CD14-positive monocyte (primary cell): ENCODE results near the gene TRHDE. TPM values are rescaled to one million over a fixed set of nuclear protein-coding genes. Genes with fewer than 3 reads are reported as not detected.

Source experiments
- DNase-seq, 3 donors: peaks; one replicate each; pipeline ENCODE4 v3.0.0-alpha.2; 2011 to 2022
- H2AFZ ChIP-seq: 2 replicates; pipeline ENCODE4 v1.6.0; 2012; ENCODE audit warnings: mild to moderate bottlenecking, low read depth, low read length, inconsistent platforms; ENCODE audit not compliant: insufficient read depth, poor library complexity, severe bottlenecking
- H3K27ac ChIP-seq, 2 donors: 1 replicate in 1 of 2; 2 replicates in 1 of 2; pipeline ENCODE4 v1.5.1; 2012 to 2013; ENCODE audit warnings: low read length in 2 of 2, control low read depth in 1 of 2, inconsistent platforms in 1 of 2, low read depth in 1 of 2, mild to moderate bottlenecking in 1 of 2
- H3K27me3 ChIP-seq, 2 donors: one replicate each; pipeline versions ENCODE4 v1.6.0 to v1.6.1; 2011 to 2013; ENCODE audit warnings: low read length in 2 of 2; ENCODE audit not compliant: control insufficient read depth in 2 of 2, insufficient read depth in 2 of 2
- H3K36me3 ChIP-seq, 2 donors: replicated peaks in 1 of 2; 1 replicate in 1 of 2; 2 replicates in 1 of 2; pipeline versions ENCODE4 v1.5.1 to v1.6.1; 2012 to 2013; ENCODE audit warnings: low read length in 2 of 2, control low read depth in 1 of 2, inconsistent platforms in 1 of 2, mild to moderate bottlenecking in 1 of 2; ENCODE audit not compliant: insufficient read depth in 2 of 2, control insufficient read depth in 1 of 2
- H3K4me1 ChIP-seq, 2 donors: 1 replicate in 1 of 2; 2 replicates in 1 of 2; pipeline versions ENCODE4 v1.5.1 to v1.6.1; 2012 to 2013; ENCODE audit warnings: low read length in 2 of 2, control low read depth in 1 of 2, inconsistent platforms in 1 of 2, mild to moderate bottlenecking in 1 of 2, moderate library complexity in 1 of 2; ENCODE audit not compliant: insufficient read depth in 2 of 2, control insufficient read depth in 1 of 2
- H3K4me2 ChIP-seq: replicated peaks from 2 replicates; pipeline ENCODE3; 2012; ENCODE audit warnings: low read length, moderate library complexity, mild to moderate bottlenecking; ENCODE audit not compliant: poor library complexity, severe bottlenecking; ENCODE audit errors: extremely low read depth
- H3K4me3 ChIP-seq, 3 experiments: fragments of 200-600 bp in 1 of 3; sonication (generic) in 1 of 3; replicated peaks in 1 of 3; 1 replicate in 2 of 3; 2 replicates in 1 of 3; pipeline ENCODE4 v1.5.1; 2011 to 2013; ENCODE audit warnings: low read length in 3 of 3, mild to moderate bottlenecking in 3 of 3, control low read depth in 2 of 3, low read depth in 2 of 3, inconsistent platforms in 1 of 3, moderate library complexity in 1 of 3
- H3K79me2 ChIP-seq: 2 replicates; pipeline ENCODE4 v1.6.0; 2012; ENCODE audit warnings: mild to moderate bottlenecking, control low read depth, inconsistent platforms, low read length, moderate library complexity; ENCODE audit not compliant: insufficient read depth
- H3K9ac ChIP-seq: 2 replicates; pipeline ENCODE4 v1.6.0; 2017; ENCODE audit warnings: low read length, mild to moderate bottlenecking; ENCODE audit not compliant: insufficient read depth, poor library complexity, severe bottlenecking
- H3K9me3 ChIP-seq, 2 donors: replicated peaks in 1 of 2; 1 replicate in 1 of 2; 2 replicates in 1 of 2; pipeline versions ENCODE4 v1.5.1 to v1.6.1; 2012 to 2013; ENCODE audit warnings: low read length in 2 of 2, control low read depth in 1 of 2; ENCODE audit not compliant: control insufficient read depth in 1 of 2, insufficient read depth in 1 of 2
- H4K20me1 ChIP-seq: 2 replicates; pipeline ENCODE4 v1.6.0; 2012; ENCODE audit warnings: mild to moderate bottlenecking, low read length, control low read depth, moderate library complexity; ENCODE audit not compliant: insufficient read depth
- H3K27ac Mint-ChIP-seq, 7 donors: one replicate each; pipeline ENCODE4 v1.8.0; 2020; ENCODE audit warnings: mild to moderate bottlenecking in 7 of 7, mixed read lengths in 7 of 7, moderate library complexity in 6 of 7, inconsistent platforms in 2 of 7
- H3K27me3 Mint-ChIP-seq, 3 donors: one replicate each; pipeline ENCODE4 v1.8.0; 2021 to 2022; ENCODE audit warnings: low read depth in 3 of 3, mild to moderate bottlenecking in 3 of 3, mixed read lengths in 3 of 3, moderate library complexity in 3 of 3, inconsistent platforms in 1 of 3
- H3K36me3 Mint-ChIP-seq, 2 donors: one replicate each; pipeline ENCODE4 v1.8.0; 2020; ENCODE audit warnings: mixed read lengths in 2 of 2, inconsistent platforms in 1 of 2, mild to moderate bottlenecking in 1 of 2
- H3K4me1 Mint-ChIP-seq: one replicate; pipeline ENCODE4 v1.8.0; 2020; ENCODE audit warnings: mild to moderate bottlenecking, mixed read lengths
- H3K4me3 Mint-ChIP-seq, 2 donors: one replicate each; pipeline ENCODE4 v1.8.0; 2020; ENCODE audit warnings: mild to moderate bottlenecking in 2 of 2, mixed read lengths in 2 of 2, moderate library complexity in 1 of 2
- H3K9me3 Mint-ChIP-seq, 7 donors: one replicate each; pipeline ENCODE4 v1.8.0; 2020 to 2022; ENCODE audit warnings: mixed read lengths in 7 of 7, mild to moderate bottlenecking in 6 of 7, moderate library complexity in 6 of 7, inconsistent platforms in 2 of 7
- CTCF ChIP-seq: fragments of 200-600 bp; IDR thresholded peaks from one replicate; pipeline ENCODE4 v1.8.0; 2022; ENCODE audit warnings: antibody characterized with exemption, mild to moderate bottlenecking
- WGBS: methylation state at CpG from one replicate; pipeline ENCODE4 v1.1.5; 2013; ENCODE audit warnings: missing lambda C conversion rate; ENCODE audit not compliant: insufficient coverage; 5-methylcytosine and 5-hydroxymethylcytosine counted together
- intact Hi-C, 2 donors: fragments of 100-400 bp; cut with micrococcal nuclease; formaldehyde crosslinking; loops; one replicate each; pipeline versions ENCODE4 v1.15.0 to v1.15.1; 2023
- polyA plus RNA-seq, 3 donors: library from polyadenylated mRNA; depleted of rRNA in 1 of 3; unstranded in 2 of 3; stranded (reverse) in 1 of 3; fragments of 300-500 nt in 2 of 3; fragments of >200 nt in 1 of 3; fragmentation: Illumina TruSeq in 2 of 3; gene quantifications; 1 replicate in 2 of 3; 2 replicates in 1 of 3; pipeline ENCODE4 v1.2.3, GENCODE V29; 2012 to 2021

Gene TRHDE
- polyA plus RNA-seq, 3 donors = not detected

GRCh38 chr12:72505227-72505626, 233.1 kb downstream of the TRHDE start:
- Mint-ChIP-seq H3K36me3 (no peaks in the 10 kb centered on the region), H3K9me3 (peaks cover 4 to 16% (median 8%) of the 10 kb centered on the region in 7 donors), H3K4me1 (no peaks in the 10 kb centered on the region), H3K4me3 (no peak overlapping the region), H3K27ac (no peak overlapping the region), H3K27me3 (peaks cover 0 to 2% (median 0%) of the 10 kb centered on the region in 3 donors)
- H3K4me2 ChIP-seq = no peak overlapping the region
- no peak for TF ChIP-seq CTCF
- DNase-seq = no peak
- WGBS = no CpG with 5 or more reads among the region's 1 CpG
- H3K9ac ChIP-seq = no peak overlapping the region
- intact Hi-C loops = no loop called here
- H3K4me3 ChIP-seq = no peak overlapping the region
- H3K27me3 ChIP-seq = no peaks in the 10 kb centered on the region
- H3K27ac ChIP-seq = no peak overlapping the region
- no peaks in the 10 kb centered on the region for H3K4me1 ChIP-seq
- H3K79me2 ChIP-seq = no peaks in the 10 kb centered on the region
- H3K9me3 ChIP-seq = peaks cover 0 to 10% of the 10 kb centered on the region in 2 donors
- no peak overlapping the region for H2AFZ ChIP-seq
- no peaks in the 10 kb centered on the region for H4K20me1 ChIP-seq
- no peaks in the 10 kb centered on the region for H3K36me3 ChIP-seq

- Histone ChIP-seq H3K79me2 (no peaks in the 10 kb centered on the region), H2AFZ (no peak overlapping the region), H3K27ac (no peak overlapping the region), H3K36me3 (no peaks in the 10 kb centered on the region), H3K9me3 (peaks cover 0 to 7% of the 10 kb centered on the region in 2 donors), H3K27me3 (no peaks in the 10 kb centered on the region), H3K4me2 (no peak overlapping the region), H3K9ac (no peak overlapping the region), H4K20me1 (no peaks in the 10 kb centered on the region), H3K4me3 (no peak overlapping the region), H3K4me1 (no peaks in the 10 kb centered on the region)
- intact Hi-C loops = no loop called here
- Mint-ChIP-seq H3K9me3 (peaks cover 3 to 15% (median 3%) of the 10 kb centered on the region in 7 donors), H3K4me3 (no peak overlapping the region), H3K4me1 (no peaks in the 10 kb centered on the region), H3K27me3 (peaks cover 0 to 2% (median 0%) of the 10 kb centered on the region in 3 donors), H3K27ac (peak overlapping the region in 1 of 7 donors; percentile 24), H3K36me3 (no peaks in the 10 kb centered on the region)
- no CpG with 5 or more reads among the region's 1 CpG for WGBS
- TF ChIP-seq CTCF = no peak
- no peak for DNase-seq
Measured at GRCh38 chr12:72509891-72510290, 237.7 kb downstream of the TRHDE start.
